HepG2 (cell line): ENCODE results near the gene GMEB2. TPM values are rescaled to one million over a fixed set of nuclear protein-coding genes. Genes with fewer than 3 reads are reported as not detected.

Source experiments
- FOSL2 ChIP-seq: sonication (generic); formaldehyde crosslinking; IDR thresholded peaks from 2 replicates; pipeline ENCODE4 v1.4.0; 2020; ENCODE audit warnings: missing genetic modification reagents
- NPAS2 ChIP-seq: sonication (generic); formaldehyde crosslinking; IDR thresholded peaks from 2 replicates; pipeline ENCODE4 v1.8.0; 2022; ENCODE audit warnings: mild to moderate bottlenecking, missing genetic modification reagents, borderline replicate concordance
- RFXAP ChIP-seq: sonication (generic); formaldehyde crosslinking; IDR thresholded peaks from 2 replicates; pipeline ENCODE4 v1.4.0; 2020; ENCODE audit warnings: missing genetic modification reagents, borderline replicate concordance
- SIX4 ChIP-seq: sonication (generic); formaldehyde crosslinking; IDR thresholded peaks from 2 replicates; pipeline ENCODE4 v1.4.0; 2020; ENCODE audit warnings: missing genetic modification reagents
- YEATS2 ChIP-seq: sonication (generic); formaldehyde crosslinking; IDR thresholded peaks from 2 replicates; pipeline ENCODE4 v1.4.0; 2020; ENCODE audit warnings: missing genetic modification reagents, borderline replicate concordance
- ZBTB3 ChIP-seq: sonication (generic); formaldehyde crosslinking; IDR thresholded peaks from 2 replicates; pipeline ENCODE4 v1.4.0; 2020; ENCODE audit warnings: low read depth, mild to moderate bottlenecking, moderate library complexity, missing genetic modification reagents, borderline replicate concordance
- ZBTB38 ChIP-seq: sonication (generic); formaldehyde crosslinking; IDR thresholded peaks from 2 replicates; pipeline ENCODE4 v1.5.1; 2020; ENCODE audit warnings: mild to moderate bottlenecking, missing genetic modification reagents
- ZNF274 ChIP-seq: sonication (generic); formaldehyde crosslinking; IDR thresholded peaks from 2 replicates; pipeline ENCODE4 v1.5.1; 2020; ENCODE audit warnings: mild to moderate bottlenecking, missing genetic modification reagents
- ZNF460 ChIP-seq: sonication (generic); formaldehyde crosslinking; IDR thresholded peaks from 2 replicates; pipeline ENCODE4 v1.5.1; 2020; ENCODE audit warnings: missing genetic modification reagents, mild to moderate bottlenecking, borderline replicate concordance
- polyA plus RNA-seq, 8 experiments: library from polyadenylated mRNA; depleted of rRNA in 3 of 8; stranded (reverse) in 7 of 8; unstranded in 1 of 8; fragments of >200 nt; fragmentation: Illumina TruSeq in 4 of 8; extraction: Trizol in 4 of 8; gene quantifications; 2 replicates each; pipeline versions ENCODE4 v1.2.1 to v1.2.3, GENCODE V29; 2011 to 2016; ENCODE audit warnings: low read depth in 4 of 8, missing spikeins in 1 of 8, mixed read lengths in 1 of 8; ENCODE audit not compliant: insufficient read depth in 1 of 8
- total RNA-seq, 5 experiments: library from RNA; depleted of rRNA; stranded (reverse); fragments of >200 nt; fragmentation: Illumina TruSeq; extraction: Trizol; gene quantifications; 2 replicates each; pipeline ENCODE4 v1.2.3, GENCODE V29; 2016; ENCODE audit warnings: low read depth in 1 of 5
- TF ChIP-seq, protein P1 (sequence below): sonication (generic); formaldehyde crosslinking; IDR thresholded peaks from 2 replicates; pipeline ENCODE4 v1.4.0; 2020; ENCODE audit warnings: missing genetic modification reagents
- TF ChIP-seq, protein P2 (sequence below): IDR thresholded peaks from 2 replicates; pipeline ENCODE4 v1.6.1; 2016; ENCODE audit warnings: low read depth
- TF ChIP-seq, protein P3 (sequence below): sonication (generic); formaldehyde crosslinking; IDR thresholded peaks from 2 replicates; pipeline ENCODE4 v1.4.0; 2020; ENCODE audit warnings: missing genetic modification reagents, mild to moderate bottlenecking, borderline replicate concordance
- TF ChIP-seq, protein P4 (sequence below): sonication (generic); formaldehyde crosslinking; IDR thresholded peaks from 2 replicates; pipeline ENCODE4 v1.4.0; 2020; ENCODE audit warnings: missing genetic modification reagents
- TF ChIP-seq, protein P5 (sequence below): sonication (generic); formaldehyde crosslinking; IDR thresholded peaks from 2 replicates; pipeline ENCODE4 v1.4.0; 2020; ENCODE audit warnings: missing genetic modification reagents

Gene GMEB2
- total and polyA plus RNA-seq, 2 of the 13 experiments (the other 11 are each of a cell fraction or from before 2014, with no cell fraction given) = 10.6 to 12.4 TPM

DNA sequence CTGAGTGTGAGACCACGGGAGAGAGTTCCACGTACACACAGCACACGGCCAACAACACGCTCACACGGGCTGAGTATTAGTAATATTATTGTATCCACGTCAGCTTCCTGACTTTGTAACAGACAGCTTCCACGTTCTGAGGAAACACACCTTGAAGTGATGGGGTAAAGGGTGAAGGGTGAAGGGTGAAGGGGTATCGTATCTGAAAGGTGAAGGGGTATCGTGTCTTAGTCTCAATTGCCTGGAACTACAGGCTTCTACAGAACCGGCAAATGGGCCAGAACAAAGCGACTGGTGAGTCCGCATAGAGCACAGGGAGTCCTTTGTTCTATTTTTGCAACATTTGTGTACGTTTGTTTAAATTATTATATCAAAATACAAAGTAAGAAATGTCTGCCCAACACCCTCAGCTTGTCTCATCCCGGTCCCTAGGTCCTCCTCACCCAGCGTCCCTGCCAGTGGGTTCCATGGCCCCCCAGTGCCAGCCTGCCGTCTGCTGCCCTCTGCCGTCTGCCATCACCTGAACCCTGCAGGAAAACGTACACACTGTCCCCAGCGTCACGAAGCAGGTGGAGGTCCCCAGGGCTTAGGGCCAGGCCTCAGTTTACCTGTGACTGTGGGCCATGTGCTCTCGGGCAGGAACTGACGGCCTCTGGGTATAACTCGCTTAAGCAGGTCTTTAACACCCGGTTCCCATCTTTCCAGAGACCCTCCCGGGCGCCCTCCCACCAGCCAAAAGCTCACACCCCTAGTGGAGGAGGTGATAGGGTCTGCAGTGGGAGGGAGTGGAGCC, 48.5 kb downstream of the GMEB2 start (continued):
- TF ChIP-seq YEATS2 (0 out of 2 replicates have a peak, but pooled peaks have one; percentile 42), ZNF274 (0 out of 2 replicates have a peak, but pooled peaks have one; percentile 47), ZNF460 (CRISPR knock-in tag) (no peak), NPAS2 (CRISPR knock-in tag) (no peak), SIX4 (no peak), RFXAP (no peak), ZBTB38 (CRISPR knock-in tag) (no peak), FOSL2 (peak; percentile 19; the same call in 1 of the 2 replicates), ZBTB3 (CRISPR knock-in tag) (no peak)
- TF ChIP-seq, protein P1, sequence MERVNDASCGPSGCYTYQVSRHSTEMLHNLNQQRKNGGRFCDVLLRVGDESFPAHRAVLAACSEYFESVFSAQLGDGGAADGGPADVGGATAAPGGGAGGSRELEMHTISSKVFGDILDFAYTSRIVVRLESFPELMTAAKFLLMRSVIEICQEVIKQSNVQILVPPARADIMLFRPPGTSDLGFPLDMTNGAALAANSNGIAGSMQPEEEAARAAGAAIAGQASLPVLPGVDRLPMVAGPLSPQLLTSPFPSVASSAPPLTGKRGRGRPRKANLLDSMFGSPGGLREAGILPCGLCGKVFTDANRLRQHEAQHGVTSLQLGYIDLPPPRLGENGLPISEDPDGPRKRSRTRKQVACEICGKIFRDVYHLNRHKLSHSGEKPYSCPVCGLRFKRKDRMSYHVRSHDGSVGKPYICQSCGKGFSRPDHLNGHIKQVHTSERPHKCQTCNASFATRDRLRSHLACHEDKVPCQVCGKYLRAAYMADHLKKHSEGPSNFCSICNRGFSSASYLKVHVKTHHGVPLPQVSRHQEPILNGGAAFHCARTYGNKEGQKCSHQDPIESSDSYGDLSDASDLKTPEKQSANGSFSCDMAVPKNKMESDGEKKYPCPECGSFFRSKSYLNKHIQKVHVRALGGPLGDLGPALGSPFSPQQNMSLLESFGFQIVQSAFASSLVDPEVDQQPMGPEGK = peak; percentile 91
- TF ChIP-seq, protein P2, sequence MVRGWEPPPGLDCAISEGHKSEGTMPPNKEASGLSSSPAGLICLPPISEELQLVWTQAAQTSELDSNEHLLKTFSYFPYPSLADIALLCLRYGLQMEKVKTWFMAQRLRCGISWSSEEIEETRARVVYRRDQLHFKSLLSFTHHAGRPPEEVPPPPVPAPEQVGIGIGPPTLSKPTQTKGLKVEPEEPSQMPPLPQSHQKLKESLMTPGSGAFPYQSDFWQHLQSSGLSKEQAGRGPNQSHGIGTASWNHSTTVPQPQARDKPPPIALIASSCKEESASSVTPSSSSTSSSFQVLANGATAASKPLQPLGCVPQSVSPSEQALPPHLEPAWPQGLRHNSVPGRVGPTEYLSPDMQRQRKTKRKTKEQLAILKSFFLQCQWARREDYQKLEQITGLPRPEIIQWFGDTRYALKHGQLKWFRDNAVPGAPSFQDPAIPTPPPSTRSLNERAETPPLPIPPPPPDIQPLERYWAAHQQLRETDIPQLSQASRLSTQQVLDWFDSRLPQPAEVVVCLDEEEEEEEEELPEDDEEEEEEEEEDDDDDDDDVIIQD (CRISPR knock-in tag) = no peak
- TF ChIP-seq, protein P3, sequence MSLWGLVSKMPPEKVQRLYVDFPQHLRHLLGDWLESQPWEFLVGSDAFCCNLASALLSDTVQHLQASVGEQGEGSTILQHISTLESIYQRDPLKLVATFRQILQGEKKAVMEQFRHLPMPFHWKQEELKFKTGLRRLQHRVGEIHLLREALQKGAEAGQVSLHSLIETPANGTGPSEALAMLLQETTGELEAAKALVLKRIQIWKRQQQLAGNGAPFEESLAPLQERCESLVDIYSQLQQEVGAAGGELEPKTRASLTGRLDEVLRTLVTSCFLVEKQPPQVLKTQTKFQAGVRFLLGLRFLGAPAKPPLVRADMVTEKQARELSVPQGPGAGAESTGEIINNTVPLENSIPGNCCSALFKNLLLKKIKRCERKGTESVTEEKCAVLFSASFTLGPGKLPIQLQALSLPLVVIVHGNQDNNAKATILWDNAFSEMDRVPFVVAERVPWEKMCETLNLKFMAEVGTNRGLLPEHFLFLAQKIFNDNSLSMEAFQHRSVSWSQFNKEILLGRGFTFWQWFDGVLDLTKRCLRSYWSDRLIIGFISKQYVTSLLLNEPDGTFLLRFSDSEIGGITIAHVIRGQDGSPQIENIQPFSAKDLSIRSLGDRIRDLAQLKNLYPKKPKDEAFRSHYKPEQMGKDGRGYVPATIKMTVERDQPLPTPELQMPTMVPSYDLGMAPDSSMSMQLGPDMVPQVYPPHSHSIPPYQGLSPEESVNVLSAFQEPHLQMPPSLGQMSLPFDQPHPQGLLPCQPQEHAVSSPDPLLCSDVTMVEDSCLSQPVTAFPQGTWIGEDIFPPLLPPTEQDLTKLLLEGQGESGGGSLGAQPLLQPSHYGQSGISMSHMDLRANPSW (CRISPR knock-in tag) = no peak
- TF ChIP-seq, protein P4, sequence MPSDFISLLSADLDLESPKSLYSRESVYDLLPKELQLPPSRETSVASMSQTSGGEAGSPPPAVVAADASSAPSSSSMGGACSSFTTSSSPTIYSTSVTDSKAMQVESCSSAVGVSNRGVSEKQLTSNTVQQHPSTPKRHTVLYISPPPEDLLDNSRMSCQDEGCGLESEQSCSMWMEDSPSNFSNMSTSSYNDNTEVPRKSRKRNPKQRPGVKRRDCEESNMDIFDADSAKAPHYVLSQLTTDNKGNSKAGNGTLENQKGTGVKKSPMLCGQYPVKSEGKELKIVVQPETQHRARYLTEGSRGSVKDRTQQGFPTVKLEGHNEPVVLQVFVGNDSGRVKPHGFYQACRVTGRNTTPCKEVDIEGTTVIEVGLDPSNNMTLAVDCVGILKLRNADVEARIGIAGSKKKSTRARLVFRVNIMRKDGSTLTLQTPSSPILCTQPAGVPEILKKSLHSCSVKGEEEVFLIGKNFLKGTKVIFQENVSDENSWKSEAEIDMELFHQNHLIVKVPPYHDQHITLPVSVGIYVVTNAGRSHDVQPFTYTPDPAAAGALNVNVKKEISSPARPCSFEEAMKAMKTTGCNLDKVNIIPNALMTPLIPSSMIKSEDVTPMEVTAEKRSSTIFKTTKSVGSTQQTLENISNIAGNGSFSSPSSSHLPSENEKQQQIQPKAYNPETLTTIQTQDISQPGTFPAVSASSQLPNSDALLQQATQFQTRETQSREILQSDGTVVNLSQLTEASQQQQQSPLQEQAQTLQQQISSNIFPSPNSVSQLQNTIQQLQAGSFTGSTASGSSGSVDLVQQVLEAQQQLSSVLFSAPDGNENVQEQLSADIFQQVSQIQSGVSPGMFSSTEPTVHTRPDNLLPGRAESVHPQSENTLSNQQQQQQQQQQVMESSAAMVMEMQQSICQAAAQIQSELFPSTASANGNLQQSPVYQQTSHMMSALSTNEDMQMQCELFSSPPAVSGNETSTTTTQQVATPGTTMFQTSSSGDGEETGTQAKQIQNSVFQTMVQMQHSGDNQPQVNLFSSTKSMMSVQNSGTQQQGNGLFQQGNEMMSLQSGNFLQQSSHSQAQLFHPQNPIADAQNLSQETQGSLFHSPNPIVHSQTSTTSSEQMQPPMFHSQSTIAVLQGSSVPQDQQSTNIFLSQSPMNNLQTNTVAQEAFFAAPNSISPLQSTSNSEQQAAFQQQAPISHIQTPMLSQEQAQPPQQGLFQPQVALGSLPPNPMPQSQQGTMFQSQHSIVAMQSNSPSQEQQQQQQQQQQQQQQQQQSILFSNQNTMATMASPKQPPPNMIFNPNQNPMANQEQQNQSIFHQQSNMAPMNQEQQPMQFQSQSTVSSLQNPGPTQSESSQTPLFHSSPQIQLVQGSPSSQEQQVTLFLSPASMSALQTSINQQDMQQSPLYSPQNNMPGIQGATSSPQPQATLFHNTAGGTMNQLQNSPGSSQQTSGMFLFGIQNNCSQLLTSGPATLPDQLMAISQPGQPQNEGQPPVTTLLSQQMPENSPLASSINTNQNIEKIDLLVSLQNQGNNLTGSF = no peak
- TF ChIP-seq, protein P5, sequence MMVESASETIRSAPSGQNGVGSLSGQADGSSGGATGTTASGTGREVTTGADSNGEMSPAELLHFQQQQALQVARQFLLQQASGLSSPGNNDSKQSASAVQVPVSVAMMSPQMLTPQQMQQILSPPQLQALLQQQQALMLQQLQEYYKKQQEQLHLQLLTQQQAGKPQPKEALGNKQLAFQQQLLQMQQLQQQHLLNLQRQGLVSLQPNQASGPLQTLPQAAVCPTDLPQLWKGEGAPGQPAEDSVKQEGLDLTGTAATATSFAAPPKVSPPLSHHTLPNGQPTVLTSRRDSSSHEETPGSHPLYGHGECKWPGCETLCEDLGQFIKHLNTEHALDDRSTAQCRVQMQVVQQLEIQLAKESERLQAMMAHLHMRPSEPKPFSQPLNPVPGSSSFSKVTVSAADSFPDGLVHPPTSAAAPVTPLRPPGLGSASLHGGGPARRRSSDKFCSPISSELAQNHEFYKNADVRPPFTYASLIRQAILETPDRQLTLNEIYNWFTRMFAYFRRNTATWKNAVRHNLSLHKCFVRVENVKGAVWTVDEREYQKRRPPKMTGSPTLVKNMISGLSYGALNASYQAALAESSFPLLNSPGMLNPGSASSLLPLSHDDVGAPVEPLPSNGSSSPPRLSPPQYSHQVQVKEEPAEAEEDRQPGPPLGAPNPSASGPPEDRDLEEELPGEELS (CRISPR knock-in tag) = no peak
